Stimulated activated CD4-positive, alpha-beta T cell treated with anti-CD3 and anti-CD28 coated beads, TNF-alpha, amount 100 ng/mL, for 4 hours (primary cell): ENCODE data around the gene EPHA1.
A peak's percentile ranks its signal among the peaks of the same experiment; 100 is the strongest.

Source experiments
- DNase-seq, 3 experiments: peaks; one replicate each; pipeline ENCODE4 v3.0.0-alpha.2; 2020; ENCODE audit warnings: low read depth in 3 of 3

EPHA1 gene

DNA sequence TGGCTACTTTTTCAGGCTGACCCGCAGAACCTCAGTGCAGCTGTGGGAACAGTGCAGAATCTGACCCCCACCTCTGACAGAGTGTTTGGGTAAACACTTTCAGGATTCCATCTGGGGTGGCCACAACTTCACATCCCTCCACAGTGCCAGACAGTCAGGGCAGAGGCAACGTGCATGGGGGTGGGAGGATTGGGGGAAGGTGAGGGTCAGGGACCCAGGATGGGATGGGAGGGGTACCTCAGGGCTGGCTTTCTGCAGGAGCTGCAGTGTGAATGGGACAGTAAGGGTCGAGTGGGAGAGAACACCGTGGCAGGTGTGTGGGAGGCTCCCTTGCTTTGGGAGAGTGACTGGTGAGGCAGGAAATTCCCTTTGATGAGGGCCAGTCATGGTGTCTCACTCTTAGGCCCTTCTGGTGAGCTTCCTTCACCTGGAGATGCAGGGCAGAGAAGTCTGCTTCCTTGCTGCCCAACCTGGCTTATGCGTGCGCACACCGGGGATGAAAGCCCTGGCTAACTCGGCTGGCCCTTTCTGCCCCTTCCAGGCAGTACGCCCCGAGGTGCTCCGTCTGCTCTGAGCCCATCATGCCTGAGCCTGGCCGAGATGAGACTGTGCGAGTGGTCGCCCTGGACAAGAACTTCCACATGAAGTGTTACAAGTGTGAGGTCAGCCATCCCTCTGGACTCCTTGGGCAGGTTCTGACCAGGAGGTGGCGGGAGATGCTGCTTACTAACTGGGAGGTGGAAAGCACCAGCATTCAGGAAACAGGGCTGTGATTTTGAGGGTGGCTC lies 19.1 kb downstream of the EPHA1 start:
- DNase-seq, result no peak

- no peak for DNase-seq
Observed at GRCh38 chr7:143388491-143389101, 20.1 kb downstream of the EPHA1 start.

DNA sequence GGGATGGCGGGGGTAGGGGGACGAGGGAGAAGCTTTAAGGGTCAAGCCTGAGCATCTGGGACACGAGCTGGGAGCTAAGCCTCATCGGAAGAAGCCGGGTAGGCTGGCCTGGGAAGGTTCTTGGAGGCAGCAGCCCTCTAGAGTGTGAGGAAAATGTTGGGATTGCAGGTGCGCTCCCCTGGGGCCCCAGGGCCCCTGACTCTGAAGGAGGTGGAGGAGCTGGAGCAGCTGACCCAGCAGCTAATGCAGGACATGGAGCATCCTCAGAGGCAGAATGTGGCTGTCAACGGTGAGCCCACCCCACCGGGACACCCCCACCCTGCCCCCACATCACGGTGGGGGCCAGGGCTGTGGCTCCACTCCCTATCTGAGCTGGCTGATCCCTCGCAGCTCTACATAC lies 20.6 kb downstream of the EPHA1 start:
- DNase-seq, result no peak

DNA sequence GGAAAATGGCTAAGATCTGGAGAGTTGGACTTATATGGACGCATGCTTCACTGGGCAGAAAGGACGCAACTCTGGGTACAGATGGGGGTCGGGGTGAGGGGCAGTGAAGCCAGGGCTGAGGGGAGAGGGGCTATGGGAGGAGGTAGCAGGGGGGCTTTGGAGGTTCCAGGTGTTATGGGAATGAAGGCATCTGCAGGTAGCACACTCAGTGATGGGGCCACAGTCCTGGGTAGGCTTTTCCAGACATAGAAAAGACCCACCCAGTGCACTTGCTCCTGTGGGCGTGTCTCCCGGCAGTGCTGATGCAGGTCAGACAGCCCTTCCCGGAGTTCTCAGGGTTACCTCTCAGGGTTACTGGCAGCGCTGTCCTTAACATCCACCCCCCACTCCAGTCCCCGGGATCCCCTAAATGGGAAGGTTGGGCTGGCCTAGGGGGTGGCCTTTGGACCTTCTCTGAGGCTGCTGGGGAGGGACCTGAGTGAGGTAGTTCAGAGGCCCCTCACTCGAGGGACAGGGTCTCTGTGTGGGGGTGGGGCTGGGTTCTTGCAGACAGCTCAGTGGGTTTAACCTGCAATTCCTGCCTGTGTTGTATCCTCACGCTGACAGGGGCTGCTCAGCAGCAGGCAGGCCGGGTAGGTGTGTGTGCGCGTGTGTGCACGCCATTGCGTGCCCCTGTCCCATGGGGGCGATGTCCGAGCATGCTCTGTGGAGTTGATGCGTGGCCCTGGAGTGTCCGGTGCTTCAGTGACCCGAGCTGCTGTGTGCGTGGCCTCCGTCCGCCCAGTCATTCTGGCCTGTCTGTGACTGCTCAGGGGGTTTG lies 21.3 kb downstream of the EPHA1 start:
- no peak for DNase-seq

- DNase-seq, result no peak
Observed at GRCh38 chr7:143385891-143386781, 22.5 kb downstream of the EPHA1 start.

- no peak for DNase-seq
Observed at GRCh38 chr7:143384661-143385631, 23.7 kb downstream of the EPHA1 start.

DNA sequence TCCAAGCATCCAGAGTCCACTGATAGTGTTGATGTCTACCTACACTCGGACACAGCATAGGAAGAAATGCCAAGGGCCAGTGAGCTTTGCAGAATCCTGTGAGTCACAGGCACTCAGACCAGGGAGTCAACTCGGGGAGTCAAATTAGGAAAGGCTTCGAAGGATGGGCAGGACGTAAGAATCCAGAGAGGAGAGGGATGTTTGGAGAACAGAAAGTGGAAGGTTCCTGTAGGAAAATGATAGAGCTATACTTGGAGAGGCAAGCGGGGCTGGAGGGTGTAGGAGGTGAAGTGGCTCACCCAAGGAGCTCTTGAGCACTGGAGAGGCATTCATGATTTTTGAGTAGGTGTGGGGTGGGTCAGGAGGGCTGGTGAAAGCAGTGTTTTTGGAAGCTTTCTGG lies 24.5 kb downstream of the EPHA1 start:
- no peak for DNase-seq

DNA sequence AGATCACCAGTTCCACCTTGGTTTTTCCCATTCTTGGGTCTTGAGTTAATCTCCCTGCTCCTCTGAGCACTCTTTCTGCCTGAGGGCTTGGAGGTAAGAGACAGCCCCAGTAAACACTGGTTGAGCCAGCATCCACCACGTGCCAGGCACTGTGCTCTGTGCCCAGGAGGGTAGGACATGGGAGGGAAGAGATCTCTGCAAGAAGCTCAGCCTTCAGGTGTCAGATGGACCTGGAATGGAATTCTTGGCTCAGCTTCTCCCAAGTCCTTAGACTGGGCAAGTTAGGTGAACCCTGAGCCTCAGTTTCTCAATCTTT lies 25.1 kb downstream of the EPHA1 start:
- DNase-seq, result no peak

DNA sequence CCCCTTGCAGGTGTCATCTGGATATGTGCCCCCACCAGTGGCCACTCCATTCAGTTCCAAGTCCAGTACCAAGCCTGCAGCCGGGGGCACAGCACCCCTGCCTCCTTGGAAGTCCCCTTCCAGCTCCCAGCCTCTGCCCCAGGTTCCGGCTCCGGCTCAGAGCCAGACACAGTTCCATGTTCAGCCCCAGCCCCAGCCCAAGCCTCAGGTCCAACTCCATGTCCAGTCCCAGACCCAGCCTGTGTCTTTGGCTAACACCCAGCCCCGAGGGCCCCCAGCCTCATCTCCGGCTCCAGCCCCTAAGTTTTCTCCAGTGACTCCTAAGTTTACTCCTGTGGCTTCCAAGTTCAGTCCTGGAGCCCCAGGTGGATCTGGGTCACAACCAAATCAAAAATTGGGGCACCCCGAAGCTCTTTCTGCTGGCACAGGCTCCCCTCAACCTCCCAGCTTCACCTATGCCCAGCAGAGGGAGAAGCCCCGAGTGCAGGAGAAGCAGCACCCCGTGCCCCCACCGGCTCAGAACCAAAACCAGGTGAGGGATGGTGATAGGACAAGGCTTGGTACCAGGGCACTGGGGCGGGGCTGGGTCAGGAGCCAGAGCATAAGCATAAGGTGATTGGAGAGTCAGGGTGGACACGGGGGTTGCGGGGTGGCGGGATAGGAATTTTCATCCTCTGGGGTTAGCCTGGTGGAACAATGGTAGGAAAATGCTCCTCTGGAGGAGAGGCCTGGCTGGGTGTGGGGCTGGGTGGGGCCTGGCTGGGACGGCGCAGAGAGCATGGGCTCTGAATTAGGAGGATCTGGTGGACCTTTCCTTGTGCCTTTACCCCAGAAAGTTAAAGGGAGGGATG lies 25.6 kb downstream of the EPHA1 start:
- no peak for DNase-seq

DNA sequence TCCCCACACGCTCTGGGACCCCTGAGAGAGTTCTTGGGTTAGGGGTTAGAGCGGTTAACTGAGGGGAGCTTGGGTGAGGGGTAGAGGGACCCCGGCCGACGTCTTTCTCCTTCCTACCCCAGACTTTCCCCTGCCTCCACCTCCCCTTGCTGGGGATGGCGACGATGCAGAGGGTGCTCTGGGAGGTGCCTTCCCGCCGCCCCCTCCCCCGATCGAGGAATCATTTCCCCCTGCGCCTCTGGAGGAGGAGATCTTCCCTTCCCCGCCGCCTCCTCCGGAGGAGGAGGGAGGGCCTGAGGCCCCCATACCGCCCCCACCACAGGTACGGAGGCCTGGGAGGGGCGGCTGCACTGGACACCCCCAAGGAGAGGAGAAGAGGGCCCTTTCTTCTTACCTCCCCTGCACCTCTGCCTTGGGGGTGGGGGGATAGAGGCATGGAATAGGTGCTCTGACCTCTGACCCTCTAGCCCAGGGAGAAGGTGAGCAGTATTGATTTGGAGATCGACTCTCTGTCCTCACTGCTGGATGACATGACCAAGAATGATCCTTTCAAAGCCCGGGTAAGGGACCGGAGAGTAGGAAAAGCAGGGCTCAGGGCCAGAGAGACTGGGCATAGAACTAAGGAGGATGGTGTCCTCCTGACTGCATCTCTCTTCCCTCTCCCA lies 26.4 kb downstream of the EPHA1 start:
- DNase-seq, result no peak

GRCh38 chr7:143381427-143382125 lies 27.1 kb downstream of the EPHA1 start:
- DNase-seq, result no peak

DNA sequence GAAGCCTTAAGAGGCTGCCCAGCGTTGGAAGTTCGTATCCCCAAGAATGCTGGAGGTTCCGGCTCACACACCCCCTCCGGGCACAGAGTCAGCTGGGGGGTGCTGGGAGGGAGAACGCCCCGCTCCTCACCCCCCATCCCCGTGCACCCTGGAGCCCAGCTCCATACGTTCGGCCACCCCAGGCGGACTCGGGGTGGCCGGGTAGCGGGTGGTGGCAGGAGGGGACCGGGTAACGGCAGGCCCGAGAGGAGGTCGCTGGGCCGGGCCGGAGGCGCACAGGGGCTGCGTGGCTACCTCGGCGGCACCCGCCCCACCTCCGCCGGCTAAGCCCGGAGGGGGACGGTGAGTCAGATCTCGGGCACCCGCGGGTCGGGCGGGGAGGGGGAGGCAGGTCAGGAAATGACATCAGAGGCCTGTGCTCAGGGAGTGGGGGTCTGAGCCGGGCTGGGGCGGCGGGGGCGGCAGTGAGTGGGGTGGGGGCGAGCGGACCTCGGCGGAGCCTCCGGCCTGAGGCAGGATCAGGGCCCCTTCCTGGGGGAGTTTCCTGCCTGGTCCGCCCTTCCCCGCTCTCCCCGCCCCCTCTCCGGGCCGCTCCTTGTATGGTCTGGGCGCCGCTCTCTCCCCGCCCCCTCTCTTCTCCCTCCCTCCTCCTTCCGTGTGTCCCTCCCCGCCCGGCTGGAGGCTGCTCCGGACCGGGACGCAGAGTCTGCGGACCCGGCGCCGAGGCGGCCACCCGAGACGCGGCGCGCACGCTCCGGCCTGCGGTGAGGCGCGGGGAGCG lies 27.8 kb downstream of the EPHA1 start, which contains the start of gene ZYX:
TSS of gene ZYX (plus strand) at position 700 of the 781 bp plus-strand sequence. CDS start 227 bp downstream, outside the sequence.
- DNase-seq, result peak; percentile 82 to 88 (median 83)

- DNase-seq, result peak; percentile 76 to 88 (median 77)
Observed at GRCh38 chr7:143380260-143380645, 28.4 kb downstream of the EPHA1 start.

DNA sequence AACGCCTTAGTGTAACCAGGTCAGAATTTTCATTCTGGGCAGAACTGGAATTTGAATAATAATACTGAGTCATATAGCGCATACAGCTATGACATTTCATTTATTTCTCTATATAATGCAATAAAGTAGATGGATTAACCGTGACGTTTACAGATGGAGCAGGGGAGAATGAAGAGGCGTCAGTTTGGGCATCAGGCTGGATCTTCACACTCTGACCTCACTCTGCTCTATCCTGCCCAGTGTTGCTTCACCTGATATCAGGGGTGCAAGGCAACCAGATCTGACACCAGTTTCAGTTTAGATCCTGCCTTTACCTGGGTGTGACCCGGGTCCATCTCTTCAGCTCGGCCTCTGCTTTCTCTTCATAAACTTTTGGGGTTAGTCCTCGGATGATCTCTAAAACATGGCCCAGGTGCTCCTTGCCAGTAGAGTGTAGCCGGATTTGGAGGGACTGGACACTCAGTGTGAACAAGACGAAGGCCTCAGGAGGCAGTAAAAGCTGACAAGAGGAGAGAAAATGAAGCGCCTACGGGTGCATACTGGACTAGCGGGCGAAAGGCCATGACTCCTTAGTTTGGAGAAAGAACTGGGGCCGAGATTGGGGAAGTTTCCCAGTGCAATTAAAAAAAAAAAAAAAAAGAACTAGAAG lies 28.9 kb downstream of the EPHA1 start:
- no peak for DNase-seq

DNA sequence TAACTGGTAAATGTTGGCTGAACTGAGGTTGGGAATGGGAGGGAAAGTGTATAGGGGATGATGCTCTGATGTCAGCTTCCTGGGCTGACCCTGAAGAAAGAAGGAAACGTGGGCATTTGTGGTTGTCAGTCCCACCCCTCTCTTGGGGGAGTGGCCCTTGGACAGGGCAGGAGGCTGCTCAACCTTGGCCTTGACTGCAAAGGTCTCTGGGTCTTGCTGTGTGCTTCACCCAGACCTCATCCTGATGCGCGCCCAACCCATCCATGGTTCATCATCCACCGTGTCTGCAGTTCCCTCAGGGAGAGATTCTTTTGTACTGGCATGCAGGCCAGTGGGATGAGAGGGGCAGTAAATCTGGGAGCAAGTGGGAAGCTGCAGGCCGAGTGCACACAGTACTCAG lies 32.3 kb downstream of the EPHA1 start:
- DNase-seq, result no peak

- DNase-seq, result no peak
Observed at GRCh38 chr7:143375298-143376034, 33.2 kb downstream of the EPHA1 start.
